Keratinocyte (primary cell): Measurements from ENCODE around the gene KCNJ14. TPM values are rescaled to one million over a fixed set of nuclear protein-coding genes. Genes with fewer than 3 reads are reported as not detected.
A peak's percentile ranks its signal among the peaks of the same experiment; 100 is the strongest.

Experiments used
- DNase-seq: peaks from one replicate; pipeline ENCODE4 v3.0.0-alpha.2; 2011; ENCODE audit warnings: low read depth, missing footprints, low spot score
- FAIRE-seq: peaks from 2 replicates; lab custom pipeline; 2011; peaks lifted over from hg19 to GRCh38; lab: Jason Lieb, UNC
- H2AFZ ChIP-seq: 2 replicates; pipeline ENCODE4 v1.6.0; 2012; ENCODE audit warnings: low read length, control low read depth, inconsistent platforms; ENCODE audit not compliant: control insufficient read depth
- H3K27ac ChIP-seq: 2 replicates; pipeline ENCODE4 v1.5.1; 2011; ENCODE audit warnings: low read length; ENCODE audit not compliant: control insufficient read depth, insufficient read depth
- H3K27me3 ChIP-seq: 3 replicates; pipeline ENCODE4 v1.6.0; 2011; ENCODE audit warnings: low read length; ENCODE audit not compliant: control insufficient read depth, insufficient read depth; ENCODE audit errors: extremely low read depth
- H3K36me3 ChIP-seq, 2 experiments: 2 replicates in 1 of 2; 3 replicates in 1 of 2; pipeline ENCODE4 v1.5.1; 2011; ENCODE audit warnings: low read length in 2 of 2, mild to moderate bottlenecking in 1 of 2; ENCODE audit not compliant: control insufficient read depth in 2 of 2, insufficient read depth in 2 of 2; ENCODE audit errors: extremely low read depth in 1 of 2
- H3K4me1 ChIP-seq: 3 replicates; pipeline ENCODE4 v1.5.1; 2011; ENCODE audit warnings: low read length; ENCODE audit not compliant: control insufficient read depth, insufficient read depth; ENCODE audit errors: extremely low read depth
- H3K4me2 ChIP-seq: 3 replicates; pipeline ENCODE4 v1.6.0; 2011; ENCODE audit warnings: low read depth, low read length; ENCODE audit not compliant: control insufficient read depth, insufficient read depth; ENCODE audit errors: extremely low read depth
- H3K4me3 ChIP-seq, 3 experiments: fragments of 200-600 bp in 1 of 3; sonication (generic) in 1 of 3; 2 replicates in 2 of 3; 3 replicates in 1 of 3; pipeline ENCODE4 v1.5.1; 2011 to 2016; ENCODE audit warnings: low read length in 3 of 3, mild to moderate bottlenecking in 3 of 3, control low read depth in 2 of 3, inconsistent platforms in 1 of 3, low read depth in 1 of 3, mixed read lengths in 1 of 3, mixed run types in 1 of 3, moderate library complexity in 1 of 3; ENCODE audit not compliant: control insufficient read depth in 2 of 3, insufficient read depth in 2 of 3; ENCODE audit errors: extremely low read depth in 1 of 3
- H3K79me2 ChIP-seq: 2 replicates; pipeline ENCODE4 v1.6.0; 2012; ENCODE audit warnings: low read length; ENCODE audit not compliant: control insufficient read depth, insufficient read depth
- H3K9ac ChIP-seq: 3 replicates; pipeline ENCODE4 v1.6.0; 2011; ENCODE audit warnings: low read length; ENCODE audit not compliant: control insufficient read depth, insufficient read depth; ENCODE audit errors: extremely low read depth
- H3K9me1 ChIP-seq: 3 replicates; pipeline ENCODE4 v1.6.0; 2011; ENCODE audit warnings: low read length; ENCODE audit not compliant: control insufficient read depth, insufficient read depth; ENCODE audit errors: extremely low read depth
- H3K9me3 ChIP-seq: 2 replicates; pipeline ENCODE4 v1.5.1; 2012; ENCODE audit warnings: low read depth, low read length; ENCODE audit not compliant: control insufficient read depth
- H4K20me1 ChIP-seq: 3 replicates; pipeline ENCODE4 v1.6.0; 2011; ENCODE audit warnings: low read length; ENCODE audit not compliant: control insufficient read depth, insufficient read depth; ENCODE audit errors: extremely low read depth
- CTCF ChIP-seq, 3 experiments: IDR thresholded peaks in 1 of 3; conservative IDR thresholded peaks in 1 of 3; optimal IDR thresholded peaks in 1 of 3; 2 replicates in 2 of 3; 3 replicates in 1 of 3; pipeline versions ENCODE3 to v1.5.1; 2011; ENCODE audit warnings: low read length in 3 of 3, mild to moderate bottlenecking in 3 of 3, moderate library complexity in 2 of 3, control low read depth in 1 of 3, inconsistent platforms in 1 of 3; ENCODE audit not compliant: insufficient read depth in 2 of 3; ENCODE audit errors: extremely low read depth in 1 of 3
- EZH2 ChIP-seq: IDR thresholded peaks from one replicate; pipeline ENCODE4 v1.6.1; 2012; ENCODE audit warnings: inconsistent platforms, mild to moderate bottlenecking, low read length, moderate library complexity
- dilution Hi-C: fragments of 300-500 bp; cut with MboI; formaldehyde crosslinking; loops from one replicate; pipeline ENCODE4 v1.7.0; 2020; ENCODE audit warnings: low sequenced_read_pairs; ENCODE audit not compliant: extremely low pct_ligation_motif_present
- polyA plus RNA-seq, 5 experiments: library from polyadenylated mRNA; depleted of rRNA in 3 of 5; stranded (reverse) in 3 of 5; stranded (forward) in 1 of 5; unstranded in 1 of 5; fragments of >200 nt; gene quantifications; 1 replicate in 1 of 5; 2 replicates in 3 of 5; 3 replicates in 1 of 5; pipeline versions ENCODE4 v1.2.1 to v1.2.3, GENCODE V29; 2011 to 2012; ENCODE audit warnings: missing spikeins in 2 of 5, low read depth in 1 of 5, low replicate concordance in 1 of 5

Gene KCNJ14
- polyA plus RNA-seq, 1 donor (not counting 4 experiments of a cell fraction or from before 2014, with no cell fraction given) = 0.39 TPM

GRCh38 chr19:48473161-48473966 is 18.0 kb downstream of the KCNJ14 start:
- no peak overlapping the region for H3K9ac ChIP-seq
- H3K9me1 ChIP-seq = no peaks in the 10 kb centered on the region
- FAIRE-seq (peak; percentile 39), DNase-seq (no peak)
- no peak overlapping the region for H3K4me2 ChIP-seq
- no peak overlapping the region for H3K4me3 ChIP-seq
- dilution Hi-C loops = no loop called here
- TF ChIP-seq CTCF (optimal IDR thresholded peaks at IDR 0.05 in 1 of 3, IDR thresholded peaks at IDR 0.05 in 1 of 3, conservative IDR thresholded peaks at IDR 0.05 in 1 of 3; ENCODE audit: extremely low read depth in 1 of 3, insufficient read depth in 2 of 3, low read length in 3 of 3) (no peak), EZH2 (no peak)
- H3K9me3 ChIP-seq = no peaks in the 10 kb centered on the region
- H3K4me1 ChIP-seq = peaks cover 17% of the 10 kb centered on the region
- H4K20me1 ChIP-seq = peaks cover 5% of the 10 kb centered on the region
- no peak overlapping the region for H2AFZ ChIP-seq
- peaks cover 55 to 59% of the 10 kb centered on the region in 2 experiments for H3K36me3 ChIP-seq
- H3K27ac ChIP-seq = no peak overlapping the region
- no peaks in the 10 kb centered on the region for H3K27me3 ChIP-seq
- H3K79me2 ChIP-seq = peaks cover 16% of the 10 kb centered on the region

- FAIRE-seq (no peak), DNase-seq (no peak)
- dilution Hi-C loops = no loop called here
- Histone ChIP-seq H3K36me3 (peaks cover 55 to 60% of the 10 kb centered on the region in 2 experiments), H3K4me1 (peaks cover 14% of the 10 kb centered on the region), H3K9me3 (no peaks in the 10 kb centered on the region), H3K9me1 (no peaks in the 10 kb centered on the region), H3K79me2 (peaks cover 16% of the 10 kb centered on the region), H3K9ac (no peak overlapping the region), H3K4me2 (no peak overlapping the region), H4K20me1 (peaks cover 5% of the 10 kb centered on the region), H3K27me3 (no peaks in the 10 kb centered on the region), H3K27ac (no peak overlapping the region), H2AFZ (no peak overlapping the region), H3K4me3 (no peak overlapping the region)
- TF ChIP-seq EZH2 (no peak), CTCF (optimal IDR thresholded peaks at IDR 0.05 in 1 of 3, IDR thresholded peaks at IDR 0.05 in 1 of 3, conservative IDR thresholded peaks at IDR 0.05 in 1 of 3; ENCODE audit: extremely low read depth in 1 of 3, insufficient read depth in 2 of 3, low read length in 3 of 3) (no peak)
Measured at GRCh38 chr19:48474084-48474592, 18.8 kb downstream of the KCNJ14 start.
